ENCODE data around the gene NCR1.
"Not testable (repeated sequence)": the region's sequence is repeated elsewhere in the genome, so short reads cannot be mapped to it uniquely, and the experiment has no call there.

Gene NCR1

GRCh38 chr19:54905803-54906511 is at the start of gene NCR1:
Gene NCR1 (plus strand): TSS chr19:54906148. CDS start chr19:54906188, 40 bp downstream.
- DNase-seq = no peak

- not testable (repeated sequence) for DNase-seq
Measured at GRCh38 chr19:54858476-54858875, 47.5 kb upstream of the NCR1 start.

GRCh38 chr19:54859421-54859820 is 46.5 kb upstream of the NCR1 start:
- DNase-seq = not testable (repeated sequence)

- not testable (repeated sequence) for DNase-seq
Measured at GRCh38 chr19:54863459-54863858, 42.5 kb upstream of the NCR1 start.

GRCh38 chr19:54871696-54872095 is 34.3 kb upstream of the NCR1 start:
- DNase-seq = no peak

GRCh38 chr19:54873990-54874389 is 32.0 kb upstream of the NCR1 start, which contains the start of gene FCAR:
Gene FCAR (plus strand): TSS chr19:54874235. CDS start chr19:54874290, 55 bp downstream.
- DNase-seq = no peak

- no peak for DNase-seq
Measured at GRCh38 chr19:54875506-54875905, 30.4 kb upstream of the NCR1 start.

- DNase-seq = no peak
Measured at GRCh38 chr19:54877471-54877870, 28.5 kb upstream of the NCR1 start.

- no peak for DNase-seq
Measured at GRCh38 chr19:54881884-54882283, 24.1 kb upstream of the NCR1 start.

- no peak for DNase-seq
Measured at GRCh38 chr19:54882758-54883157, 23.2 kb upstream of the NCR1 start.

- no peak for DNase-seq
Measured at GRCh38 chr19:54883228-54883627, 22.7 kb upstream of the NCR1 start.

GRCh38 chr19:54888239-54888638 is 17.7 kb upstream of the NCR1 start:
- no peak for DNase-seq

- DNase-seq = no peak
Measured at GRCh38 chr19:54889566-54889965, 16.4 kb upstream of the NCR1 start.

GRCh38 chr19:54893406-54893805 is 12.5 kb upstream of the NCR1 start:
- DNase-seq = no peak

GRCh38 chr19:54894106-54894505 is 11.8 kb upstream of the NCR1 start:
- not testable (repeated sequence) for DNase-seq

GRCh38 chr19:54896036-54896435 is 9.9 kb upstream of the NCR1 start:
- DNase-seq = no peak

GRCh38 chr19:54898685-54899084 is 7.3 kb upstream of the NCR1 start:
- DNase-seq = not testable (repeated sequence)

- not testable (repeated sequence) for DNase-seq
Measured at GRCh38 chr19:54899646-54900045, 6.3 kb upstream of the NCR1 start.

- not testable (repeated sequence) for DNase-seq
Measured at GRCh38 chr19:54901153-54901552, 4.8 kb upstream of the NCR1 start.

GRCh38 chr19:54902061-54902460 is 3.9 kb upstream of the NCR1 start:
- DNase-seq = no peak

GRCh38 chr19:54903303-54903702 is 2.6 kb upstream of the NCR1 start:
- DNase-seq = no peak

GRCh38 chr19:54904261-54904660 is 1.7 kb upstream of the NCR1 start:
- DNase-seq = not testable (repeated sequence)

- no peak for DNase-seq
Measured at GRCh38 chr19:54905421-54905802, 536 bp upstream of the NCR1 start.

GRCh38 chr19:54906819-54907218 is 871 bp downstream of the NCR1 start:
- DNase-seq = no peak

GRCh38 chr19:54907899-54908298 is 2.0 kb downstream of the NCR1 start:
- DNase-seq = not testable (repeated sequence)
